GF-D8 (cell line): ENCODE data around the gene LMO4.

ENCODE experiments used
- DNase-seq: peaks from one replicate; lab custom pipeline; 2025; lab: John Stamatoyannopoulos, UW

LMO4 gene

GRCh38 chr1:87328272-87329050, at the start of gene LMO4:
TSS of gene LMO4 (plus strand) at chr1:87328880. CDS start at chr1:87332016, 3,136 bp downstream.
- peak; percentile 88 for DNase-seq

- DNase-seq: no peak
These were observed 49.2 kb upstream of the LMO4 start for GRCh38 chr1:87279536-87279875.

- DNase-seq: no peak
These were observed 48.6 kb upstream of the LMO4 start for GRCh38 chr1:87279966-87280535.

- no peak for DNase-seq
These were observed 44.0 kb upstream of the LMO4 start for GRCh38 chr1:87284456-87285240.

- DNase-seq: no peak
These were observed 37.6 kb upstream of the LMO4 start for GRCh38 chr1:87291107-87291506.

- no peak for DNase-seq
These were observed 35.8 kb upstream of the LMO4 start for GRCh38 chr1:87292684-87293493.

- DNase-seq: no peak
These were observed 34.0 kb upstream of the LMO4 start for GRCh38 chr1:87294633-87295032.

- DNase-seq: no peak
These were observed 33.1 kb upstream of the LMO4 start for GRCh38 chr1:87295445-87296110.

GRCh38 chr1:87296206-87296605, 32.5 kb upstream of the LMO4 start:
- no peak for DNase-seq

- no peak for DNase-seq
These were observed 29.0 kb upstream of the LMO4 start for GRCh38 chr1:87299661-87300060.

GRCh38 chr1:87300628-87301027, 28.1 kb upstream of the LMO4 start:
- no peak for DNase-seq

GRCh38 chr1:87305151-87305550, 23.5 kb upstream of the LMO4 start:
- DNase-seq: peak; percentile 72

GRCh38 chr1:87305762-87306161, 22.9 kb upstream of the LMO4 start:
- DNase-seq: no peak

GRCh38 chr1:87307306-87307705, 21.4 kb upstream of the LMO4 start:
- no peak for DNase-seq

GRCh38 chr1:87307931-87308330, 20.7 kb upstream of the LMO4 start:
- no peak for DNase-seq

- DNase-seq: no peak
These were observed 14.6 kb upstream of the LMO4 start for GRCh38 chr1:87314091-87314490.

GRCh38 chr1:87318056-87318650, 10.5 kb upstream of the LMO4 start:
- no peak for DNase-seq

GRCh38 chr1:87318806-87319205, 9.9 kb upstream of the LMO4 start:
- DNase-seq: no peak

GRCh38 chr1:87325982-87326738, 2.5 kb upstream of the LMO4 start:
- DNase-seq: peak; percentile 8
